A549 (cell line): ENCODE data around the gene TASP1. TPM values are rescaled to one million over a fixed set of nuclear protein-coding genes. Genes with fewer than 3 reads are reported as not detected.

Experiments used
- ATAC-seq, 2 experiments: fragments of 200-7000 bp in 1 of 2; fragments of >200 bp in 1 of 2; cut with Nextera tagmentation in 1 of 2; cut with Tn5 transposase in 1 of 2; 3 replicates each; pipeline versions ENCODE4 v1.8.0 to v1.9.1; 2018 to 2020; ENCODE audit warnings: mild to moderate bottlenecking in 1 of 2, moderate library complexity in 1 of 2
- CTCF ChIA-PET: fragments of 300-600 bp; sonication (Branson Sonifier 250); formaldehyde crosslinking; extraction: SDS; loops from one replicate; lab custom pipeline; 2021; ENCODE audit warnings: antibody characterized with exemption, inconsistent platforms; lab: Yijun Ruan, JAX
- POLR2A ChIA-PET: fragments of 350-600 bp; formaldehyde crosslinking; extraction: SDS; loops from one replicate; lab custom pipeline; 2021; ENCODE audit warnings: antibody characterized with exemption, inconsistent platforms; lab: Yijun Ruan, JAX
- DNase-seq, 2 experiments: peaks; one replicate each; pipeline versions ENCODE4 v3.0.0 to v3.0.0-alpha.2; 2011 to 2016; ENCODE audit warnings: low read depth in 1 of 2, low spot score in 1 of 2
- FAIRE-seq: peaks from 2 replicates; lab custom pipeline; 2011; peaks lifted over from hg19 to GRCh38; lab: Jason Lieb, UNC
- H3K27ac ChIP-seq, 2 experiments: fragments of >200 bp; sonication (Bioruptor Twin); formaldehyde crosslinking; 3 replicates each; pipeline ENCODE4 v1.5.1; 2016 to 2017
- H3K4me1 ChIP-seq: fragments of >200 bp; sonication (Bioruptor Twin); formaldehyde crosslinking; 3 replicates; pipeline ENCODE4 v1.6.1; 2016
- H3K4me2 ChIP-seq: fragments of >200 bp; sonication (Bioruptor Twin); formaldehyde crosslinking; 3 replicates; pipeline ENCODE4 v1.6.1; 2016
- H3K4me3 ChIP-seq: fragments of >200 bp; sonication (Bioruptor Twin); formaldehyde crosslinking; 3 replicates; pipeline ENCODE4 v1.5.1; 2016
- H3K9me3 ChIP-seq: fragments of >200 bp; sonication (Bioruptor Twin); formaldehyde crosslinking; 3 replicates; pipeline ENCODE4 v1.6.1; 2016
- ATOH8 ChIP-seq: fragments of 250-450 bp; sonication (Bioruptor Pico); IDR thresholded peaks from 2 replicates; pipeline ENCODE4 v1.5.0; 2020; ENCODE audit warnings: low read depth, mild to moderate bottlenecking, moderate library complexity
- BCL3 ChIP-seq: fragments of >200 bp; sonication (Bioruptor Twin); formaldehyde crosslinking; IDR thresholded peaks from 3 replicates; pipeline ENCODE4 v1.6.1; 2016
- CBX2 ChIP-seq: fragments of 200-600 bp; sonication (generic); IDR thresholded peaks from 2 replicates; pipeline ENCODE4 v1.6.1; 2016; ENCODE audit warnings: low read depth, mild to moderate bottlenecking, borderline replicate concordance
- CBX8 ChIP-seq: fragments of 200-600 bp; sonication (generic); IDR thresholded peaks from 2 replicates; pipeline ENCODE4 v1.6.1; 2016
- CEBPB ChIP-seq, 2 experiments: fragments of >200 bp in 1 of 2; sonication (Bioruptor Twin) in 1 of 2; formaldehyde crosslinking in 1 of 2; IDR thresholded peaks; 2 replicates each; pipeline ENCODE4 v1.6.1; 2012 to 2016
- CHD2 ChIP-seq: fragments of 150-350 bp; IDR thresholded peaks from 2 replicates; pipeline ENCODE4 v1.6.1; 2014; ENCODE audit warnings: low read length; ENCODE audit not compliant: partially characterized antibody
- CHD4 ChIP-seq: fragments of 200-600 bp; sonication (generic); IDR thresholded peaks from 2 replicates; pipeline ENCODE4 v1.6.1; 2016; ENCODE audit warnings: antibody characterized with exemption, mild to moderate bottlenecking, borderline replicate concordance
- E2F6 ChIP-seq: IDR thresholded peaks from 2 replicates; pipeline ENCODE4 v1.6.1; 2012; ENCODE audit warnings: low read depth, borderline replicate concordance
- EHMT2 ChIP-seq: fragments of 200-600 bp; sonication (generic); IDR thresholded peaks from 2 replicates; pipeline ENCODE4 v1.6.1; 2016; ENCODE audit warnings: antibody characterized with exemption, low read depth, mild to moderate bottlenecking, moderate library complexity
- FOXS1 ChIP-seq: fragments of 250-450 bp; sonication (Bioruptor Pico); IDR thresholded peaks from 2 replicates; pipeline ENCODE4 v1.5.0; 2020; ENCODE audit warnings: mild to moderate bottlenecking, moderate library complexity
- GATA3 ChIP-seq: IDR thresholded peaks from 2 replicates; pipeline ENCODE4 v1.6.1; 2012; ENCODE audit warnings: borderline replicate concordance
- HDAC2 ChIP-seq: fragments of 200-600 bp; sonication (generic); IDR thresholded peaks from 2 replicates; pipeline ENCODE4 v1.6.1; 2016
- HES2 ChIP-seq: fragments of >200 bp; sonication (Bioruptor Twin); formaldehyde crosslinking; IDR thresholded peaks from 2 replicates; pipeline ENCODE4 v1.6.1; 2016
- HMGXB4 ChIP-seq: fragments of 250-450 bp; sonication (Bioruptor Pico); IDR thresholded peaks from 2 replicates; pipeline ENCODE4 v1.5.0; 2021; ENCODE audit warnings: mild to moderate bottlenecking, moderate library complexity, borderline replicate concordance
- HOXB13 ChIP-seq: fragments of 250-450 bp; sonication (Bioruptor Pico); IDR thresholded peaks from 2 replicates; pipeline ENCODE4 v1.5.0; 2020; ENCODE audit warnings: low read depth, mild to moderate bottlenecking, moderate library complexity
- JUNB ChIP-seq: fragments of >200 bp; sonication (Bioruptor Twin); formaldehyde crosslinking; IDR thresholded peaks from 2 replicates; pipeline ENCODE4 v1.6.1; 2016
- KDM1A ChIP-seq: fragments of 200-600 bp; sonication (generic); IDR thresholded peaks from 2 replicates; pipeline ENCODE4 v1.6.1; 2016; ENCODE audit warnings: low read depth, mild to moderate bottlenecking
- KDM5A ChIP-seq: fragments of 200-600 bp; sonication (generic); IDR thresholded peaks from 2 replicates; pipeline ENCODE4 v1.6.1; 2016; ENCODE audit warnings: antibody characterized with exemption, mild to moderate bottlenecking
- MAFK ChIP-seq: fragments of 450-650 bp; IDR thresholded peaks from 2 replicates; pipeline ENCODE4 v1.6.1; 2014; ENCODE audit not compliant: partially characterized antibody
- MAZ ChIP-seq: fragments of 150-350 bp; IDR thresholded peaks from 2 replicates; pipeline ENCODE4 v1.6.1; 2014; ENCODE audit warnings: antibody characterized with exemption, low read depth, low read length, borderline replicate concordance
- MYC ChIP-seq: IDR thresholded peaks from 2 replicates; pipeline ENCODE4 v1.6.1; 2012; ENCODE audit warnings: mild to moderate bottlenecking, inconsistent platforms, low read length, improper control_type of control experiment, borderline replicate concordance
- NR3C1 ChIP-seq: fragments of >200 bp; sonication (Bioruptor Twin); formaldehyde crosslinking; IDR thresholded peaks from 3 replicates; pipeline ENCODE4 v1.6.1; 2017
- REST ChIP-seq: fragments of 200-600 bp; sonication (generic); IDR thresholded peaks from 2 replicates; pipeline ENCODE4 v1.6.1; 2016; ENCODE audit warnings: antibody characterized with exemption, mild to moderate bottlenecking, moderate library complexity
- RNF2 ChIP-seq: fragments of 200-600 bp; sonication (generic); IDR thresholded peaks from 2 replicates; pipeline ENCODE4 v1.6.1; 2016; ENCODE audit warnings: low read depth, mild to moderate bottlenecking, antibody characterized with exemption, moderate library complexity, borderline replicate concordance
- SREBF2 ChIP-seq: fragments of 450-650 bp; IDR thresholded peaks from 2 replicates; pipeline ENCODE4 v1.6.1; 2014; ENCODE audit warnings: mild to moderate bottlenecking, moderate library complexity
- TFCP2L1 ChIP-seq: fragments of 250-450 bp; sonication (Bioruptor Pico); IDR thresholded peaks from 2 replicates; pipeline ENCODE4 v1.5.0; 2021; ENCODE audit warnings: mild to moderate bottlenecking
- ZC3H11A ChIP-seq: fragments of 450-650 bp; IDR thresholded peaks from 2 replicates; pipeline ENCODE4 v1.6.1; 2014; ENCODE audit warnings: antibody characterized with exemption, mild to moderate bottlenecking
- ZSCAN20 ChIP-seq: fragments of 250-450 bp; sonication (Bioruptor Pico); IDR thresholded peaks from 2 replicates; pipeline ENCODE4 v1.8.0; 2022; ENCODE audit warnings: mild to moderate bottlenecking, moderate library complexity
- WGBS: methylation state at CpG from one replicate; pipeline ENCODE4 v1.1.6; 2017; ENCODE audit errors: missing lambda C conversion rate; 5-methylcytosine and 5-hydroxymethylcytosine counted together
- polyA plus RNA-seq, 4 experiments: library from polyadenylated mRNA; depleted of rRNA in 3 of 4; stranded (reverse); fragments of >200 nt; fragmentation: RNase III in 1 of 4; extraction: RNeasy Plus Mini Kit Qiagen cat#74134 plus additional on column Dnase treatment in 1 of 4; gene quantifications; 2 replicates in 3 of 4; 3 replicates in 1 of 4; pipeline ENCODE4 v1.2.3, GENCODE V29; 2011 to 2017

The TASP1 gene
- polyA plus RNA-seq, 2 of the 4 experiments (the other 2 are of a cell fraction) = 9.5 to 18.2 TPM

GRCh38 chr20:13684566-13685222 is 46.0 kb upstream of the TASP1 start:
- 87% methylated on average over 5 of the region's 5 CpGs for WGBS
- ATAC-seq (no peak), FAIRE-seq (no peak), DNase-seq (no peak)
- Histone ChIP-seq H3K9me3 (no peaks in the 10 kb centered on the region), H3K4me1 (peaks cover 13% of the 10 kb centered on the region), H3K4me2 (no peak overlapping the region), H3K4me3 (no peak overlapping the region), H3K27ac (no peak overlapping the region)
- ChIA-PET POLR2A (no interaction called here), CTCF (interaction anchor here (1.3 to 1.5 kb wide), 2 partner anchors 64 to 87 kb away, joined by 3 to 5 read pairs; no protein-coding TSS in a partner anchor)
- TF ChIP-seq REST = no peak
- no peak for TF ChIP-seq MYC
- no peak for TF ChIP-seq EHMT2
- no peak for TF ChIP-seq TFCP2L1 (CRISPR knock-in tag)
- TF ChIP-seq JUNB = no peak
- TF ChIP-seq KDM1A = no peak
- no peak for TF ChIP-seq CBX8
- TF ChIP-seq GATA3 = no peak
- no peak for TF ChIP-seq MAZ
- no peak for TF ChIP-seq SREBF2
- no peak for TF ChIP-seq ATOH8
- no peak for TF ChIP-seq BCL3
- TF ChIP-seq ZSCAN20 (CRISPR knock-in tag) = no peak
- TF ChIP-seq CHD2 = no peak

- CTCF ChIA-PET = interaction anchor here (1.3 to 1.5 kb wide), 2 partner anchors 63 to 88 kb away, joined by 3 to 5 read pairs; no protein-coding TSS in a partner anchor
- no peak overlapping the region for H3K4me2 ChIP-seq
- TF ChIP-seq MAFK (no peak), CBX2 (no peak), HES2 (no peak), CEBPB (IDR thresholded peaks at IDR 0.05) (no peak), NR3C1 (no peak), CBX8 (no peak), HMGXB4 (CRISPR knock-in tag) (no peak), MAZ (no peak), E2F6 (no peak), GATA3 (no peak), SREBF2 (no peak), KDM5A (no peak), RNF2 (no peak), HDAC2 (no peak), FOXS1 (CRISPR knock-in tag) (no peak), KDM1A (no peak), CHD4 (no peak), ZC3H11A (no peak), ZSCAN20 (CRISPR knock-in tag) (no peak), HOXB13 (CRISPR knock-in tag) (no peak)
- H3K4me3 ChIP-seq = no peak overlapping the region
- H3K4me1 ChIP-seq = peaks cover 13% of the 10 kb centered on the region
- H3K27ac ChIP-seq = no peak overlapping the region
- FAIRE-seq (peak; percentile 63), DNase-seq (no peak), ATAC-seq (no peak; a peak in 1 of 6 replicates)
- POLR2A ChIA-PET = no interaction called here
- WGBS = 50% methylated on average over 1 of the region's 1 CpG
- no peaks in the 10 kb centered on the region for H3K9me3 ChIP-seq
Observed at GRCh38 chr20:13683833-13684232, 45.1 kb upstream of the TASP1 start.
